Measurements from ENCODE around the gene CSNK2A3. TPM values are rescaled to one million over a fixed set of nuclear protein-coding genes. Genes with fewer than 3 reads are reported as not detected.

The CSNK2A3 gene
- total RNA-seq, 1 donor from 2014 or later: 2.1 TPM

DNA sequence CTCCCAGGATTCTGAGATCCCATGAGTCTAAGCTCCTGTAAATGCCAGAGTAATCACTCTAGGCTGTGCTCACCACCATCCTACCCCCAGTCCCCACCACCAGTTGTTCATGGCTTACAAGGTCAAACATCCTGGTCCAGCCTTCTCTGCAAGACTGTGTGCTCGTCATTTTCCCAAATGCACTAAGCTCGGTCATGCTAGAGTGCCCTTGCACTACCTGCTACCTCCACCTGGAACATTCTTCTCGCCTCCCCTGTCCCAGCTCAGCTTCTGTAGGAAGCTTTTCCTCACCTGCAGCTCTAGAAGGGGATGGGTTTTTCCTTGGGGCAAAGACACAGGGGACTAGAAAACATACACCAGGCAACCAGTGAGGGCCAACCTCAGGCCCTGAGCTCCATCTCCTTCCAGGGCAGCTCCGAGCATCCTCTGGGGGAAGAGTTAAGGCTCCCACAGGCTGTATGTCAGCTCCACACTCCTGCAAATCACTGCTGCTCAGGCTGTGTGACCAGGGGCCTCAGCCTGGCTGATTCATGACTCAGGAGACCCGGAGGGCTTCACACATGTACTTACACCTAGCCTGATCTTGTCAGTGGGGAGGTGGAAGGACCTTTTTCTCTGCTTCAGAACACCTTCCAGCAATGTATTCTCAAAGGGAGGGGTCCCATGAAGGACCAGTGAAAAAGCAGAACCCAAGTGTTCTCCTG, 37.2 kb upstream of the CSNK2A3 start:
- TF ChIP-seq, protein P1, sequence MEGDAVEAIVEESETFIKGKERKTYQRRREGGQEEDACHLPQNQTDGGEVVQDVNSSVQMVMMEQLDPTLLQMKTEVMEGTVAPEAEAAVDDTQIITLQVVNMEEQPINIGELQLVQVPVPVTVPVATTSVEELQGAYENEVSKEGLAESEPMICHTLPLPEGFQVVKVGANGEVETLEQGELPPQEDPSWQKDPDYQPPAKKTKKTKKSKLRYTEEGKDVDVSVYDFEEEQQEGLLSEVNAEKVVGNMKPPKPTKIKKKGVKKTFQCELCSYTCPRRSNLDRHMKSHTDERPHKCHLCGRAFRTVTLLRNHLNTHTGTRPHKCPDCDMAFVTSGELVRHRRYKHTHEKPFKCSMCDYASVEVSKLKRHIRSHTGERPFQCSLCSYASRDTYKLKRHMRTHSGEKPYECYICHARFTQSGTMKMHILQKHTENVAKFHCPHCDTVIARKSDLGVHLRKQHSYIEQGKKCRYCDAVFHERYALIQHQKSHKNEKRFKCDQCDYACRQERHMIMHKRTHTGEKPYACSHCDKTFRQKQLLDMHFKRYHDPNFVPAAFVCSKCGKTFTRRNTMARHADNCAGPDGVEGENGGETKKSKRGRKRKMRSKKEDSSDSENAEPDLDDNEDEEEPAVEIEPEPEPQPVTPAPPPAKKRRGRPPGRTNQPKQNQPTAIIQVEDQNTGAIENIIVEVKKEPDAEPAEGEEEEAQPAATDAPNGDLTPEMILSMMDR (IDR thresholded peaks at IDR 0.05; ENCODE audit: insufficient read depth, low read length, severe bottlenecking): no peak
- Histone ChIP-seq H3K4me3 (ENCODE audit: low read depth, low read length) (no peak overlapping the region), H3K27me3 (ENCODE audit: control insufficient read depth, insufficient read depth, low read length) (no peaks in the 10 kb centered on the region), H3K36me3 (ENCODE audit: control insufficient read depth, insufficient read depth, low read length) (no peaks in the 10 kb centered on the region)
- FAIRE-seq (peak; percentile 94), DNase-seq (ENCODE audit: low read depth) (no peak)

DNA sequence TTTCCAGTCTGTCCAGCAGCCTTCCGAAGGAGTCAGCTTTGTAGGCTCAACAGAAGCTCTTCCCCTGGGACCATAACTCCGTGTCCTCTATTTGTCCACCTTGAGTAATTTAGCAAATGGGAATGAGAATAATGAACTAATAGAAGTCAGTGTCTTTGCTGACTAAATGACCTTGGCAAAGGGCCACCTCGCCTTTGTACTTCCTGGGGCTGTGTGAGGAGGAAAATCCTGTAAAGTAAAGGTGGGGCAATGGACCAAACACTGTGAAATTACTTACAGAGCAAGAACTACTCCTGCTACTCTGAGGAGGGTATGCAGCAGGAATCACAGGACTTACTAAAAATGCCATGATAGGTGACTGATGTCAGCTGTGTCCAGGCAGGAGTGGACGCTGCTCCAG, 36.2 kb upstream of the CSNK2A3 start:
- no peak for FAIRE-seq
- TF ChIP-seq, protein P1 (IDR thresholded peaks at IDR 0.05; ENCODE audit: insufficient read depth, low read length, severe bottlenecking): no peak
- peak; percentile 40 for DNase-seq (ENCODE audit: low read depth)
- H3K4me3 ChIP-seq (ENCODE audit: low read depth, low read length): no peak overlapping the region
- H3K27me3 ChIP-seq (ENCODE audit: control insufficient read depth, insufficient read depth, low read length): no peaks in the 10 kb centered on the region
- no peaks in the 10 kb centered on the region for H3K36me3 ChIP-seq (ENCODE audit: control insufficient read depth, insufficient read depth, low read length)

DNA sequence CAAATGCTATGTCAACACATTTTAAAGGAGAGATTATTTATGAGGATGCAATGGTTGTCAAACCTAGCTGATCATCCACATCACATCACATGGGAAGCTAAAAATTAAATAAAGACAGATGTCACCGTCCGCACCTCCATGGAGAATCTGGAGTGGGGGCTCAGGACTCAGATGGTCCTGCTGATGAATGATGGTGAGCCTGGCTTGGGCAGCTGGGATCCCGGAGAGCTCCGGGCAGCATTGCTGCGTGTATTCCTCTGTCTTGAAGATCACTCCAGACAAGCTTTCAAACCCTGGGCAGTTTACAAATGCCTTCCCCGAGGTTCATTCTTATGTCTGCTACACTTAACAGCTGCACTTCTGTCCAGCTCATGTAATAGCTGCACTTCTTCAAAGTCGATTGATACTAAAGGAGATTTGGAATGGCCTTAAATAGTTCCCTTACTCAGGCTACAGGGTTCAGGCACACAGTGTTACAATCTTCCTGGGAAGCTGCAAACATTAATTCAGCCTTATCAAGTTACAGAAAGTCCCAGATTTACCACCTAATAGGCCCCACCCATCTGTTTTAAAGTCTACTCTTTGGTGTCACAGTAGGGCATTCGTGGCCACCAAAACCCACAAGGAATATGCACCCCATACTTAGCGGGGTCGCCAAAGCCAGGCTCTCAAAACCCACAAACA, 34.7 kb upstream of the CSNK2A3 start:
- DNase-seq (ENCODE audit: low read depth): no peak
- Histone ChIP-seq H3K27me3 (ENCODE audit: control insufficient read depth, insufficient read depth, low read length) (no peaks in the 10 kb centered on the region), H3K36me3 (ENCODE audit: control insufficient read depth, insufficient read depth, low read length) (no peaks in the 10 kb centered on the region), H3K4me3 (ENCODE audit: low read depth, low read length) (no peak overlapping the region)
- TF ChIP-seq, protein P1 (IDR thresholded peaks at IDR 0.05; ENCODE audit: insufficient read depth, low read length, severe bottlenecking): no peak
- no peak for FAIRE-seq

DNA sequence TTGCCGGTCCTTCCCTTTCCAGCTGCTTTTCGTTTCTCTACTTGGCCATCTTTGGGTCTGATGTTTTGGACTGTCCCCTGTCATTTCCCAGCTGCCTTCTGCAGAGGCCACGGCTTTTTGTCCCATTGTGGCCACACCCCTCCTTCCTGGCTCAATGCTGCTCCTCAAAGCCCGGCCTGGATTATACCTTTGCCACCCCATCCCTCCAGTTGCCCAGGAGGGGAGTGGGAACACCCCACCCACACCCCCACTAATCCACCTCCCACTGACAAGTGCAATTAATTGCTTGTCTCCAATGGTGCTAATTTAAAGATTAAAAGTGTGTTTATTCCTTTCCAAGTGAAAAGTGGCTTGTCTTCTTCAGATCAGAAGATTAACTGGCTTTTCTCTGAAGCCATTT, 34.2 kb upstream of the CSNK2A3 start:
- Histone ChIP-seq H3K4me3 (ENCODE audit: low read depth, low read length) (no peak overlapping the region), H3K36me3 (ENCODE audit: control insufficient read depth, insufficient read depth, low read length) (no peaks in the 10 kb centered on the region), H3K27me3 (ENCODE audit: control insufficient read depth, insufficient read depth, low read length) (no peaks in the 10 kb centered on the region)
- FAIRE-seq (no peak), DNase-seq (ENCODE audit: low read depth) (no peak)
- TF ChIP-seq, protein P1 (IDR thresholded peaks at IDR 0.05; ENCODE audit: insufficient read depth, low read length, severe bottlenecking): no peak

DNA sequence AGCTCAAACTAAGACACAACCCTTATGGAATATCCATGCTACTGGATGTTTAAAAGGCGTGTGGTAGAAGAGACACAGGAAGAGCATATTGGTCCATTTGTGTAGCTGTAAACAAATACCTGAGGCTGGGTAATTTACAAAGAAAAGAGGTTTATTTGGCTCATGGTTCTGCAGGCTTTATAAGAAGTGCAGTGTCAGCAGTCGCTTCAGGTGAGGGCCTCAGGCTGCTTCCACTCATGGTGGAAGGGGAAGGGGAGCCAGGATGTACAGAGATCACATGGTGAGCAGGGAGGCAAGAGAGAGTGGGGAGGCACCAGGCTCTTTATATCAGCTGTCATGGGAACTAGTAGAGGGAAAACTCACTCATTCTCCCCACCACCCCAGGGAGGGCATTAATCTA, 31.8 kb upstream of the CSNK2A3 start:
- TF ChIP-seq, protein P1 (IDR thresholded peaks at IDR 0.05; ENCODE audit: insufficient read depth, low read length, severe bottlenecking): no peak
- no peak overlapping the region for H3K4me3 ChIP-seq (ENCODE audit: low read depth, low read length)
- H3K36me3 ChIP-seq (ENCODE audit: control insufficient read depth, insufficient read depth, low read length): no peaks in the 10 kb centered on the region
- FAIRE-seq: no peak
- no peak for DNase-seq (ENCODE audit: low read depth)
- H3K27me3 ChIP-seq (ENCODE audit: control insufficient read depth, insufficient read depth, low read length): no peaks in the 10 kb centered on the region

Data from bronchial epithelial cell (primary cell).